ENCODE measurements around the gene SSTR4.

GRCh38 chr20:23019403-23019802 lies 15.7 kb upstream of the SSTR4 start:
- TF ChIP-seq CTCF (IDR thresholded peaks at IDR 0.05 in 2 of 3, conservative IDR thresholded peaks at IDR 0.05 in 1 of 3; ENCODE audit: insufficient read depth in 2 of 3, low read depth in 1 of 3, low read length in 3 of 3) = no peak
- no peak for TF ChIP-seq BACH1 (tag; IDR thresholded peaks at IDR 0.05)
- TF ChIP-seq CBX5 (IDR thresholded peaks at IDR 0.05; ENCODE audit: borderline replicate concordance, low read depth) = no peak
- no peak for TF ChIP-seq PHB2 (IDR thresholded peaks at IDR 0.05; ENCODE audit: low read depth)
- no peak for TF ChIP-seq RNF2 (IDR thresholded peaks at IDR 0.05)
- no peak for TF ChIP-seq RCOR1 (IDR thresholded peaks at IDR 0.05; ENCODE audit: borderline replicate concordance in 1 of 2, low read depth in 2 of 2, low read length in 2 of 2)
- TF ChIP-seq HNRNPLL (IDR thresholded peaks at IDR 0.05; ENCODE audit: low read depth, low read length, poor library complexity, severe bottlenecking) = no peak
- no peak for TF ChIP-seq SP2 (IDR thresholded peaks at IDR 0.05; ENCODE audit: extremely low read depth, low read depth, low read length, poor library complexity, severe bottlenecking)
